GM21526 (cell line): ENCODE results near the gene ASAP3.

Experiments
- ATAC-seq: cut with Tn5 transposase; IDR thresholded peaks from one replicate; pipeline ENCODE4 v1.9.1; 2021; ENCODE audit warnings: moderate library complexity; ENCODE audit not compliant: unreplicated experiment, low FRiP score

ASAP3 gene

GRCh38 chr1:23478896-23479665, 4.9 kb downstream of the ASAP3 start:
- no peak for ATAC-seq

- no peak for ATAC-seq
These were observed 6.4 kb downstream of the ASAP3 start for GRCh38 chr1:23477359-23478144.

DNA sequence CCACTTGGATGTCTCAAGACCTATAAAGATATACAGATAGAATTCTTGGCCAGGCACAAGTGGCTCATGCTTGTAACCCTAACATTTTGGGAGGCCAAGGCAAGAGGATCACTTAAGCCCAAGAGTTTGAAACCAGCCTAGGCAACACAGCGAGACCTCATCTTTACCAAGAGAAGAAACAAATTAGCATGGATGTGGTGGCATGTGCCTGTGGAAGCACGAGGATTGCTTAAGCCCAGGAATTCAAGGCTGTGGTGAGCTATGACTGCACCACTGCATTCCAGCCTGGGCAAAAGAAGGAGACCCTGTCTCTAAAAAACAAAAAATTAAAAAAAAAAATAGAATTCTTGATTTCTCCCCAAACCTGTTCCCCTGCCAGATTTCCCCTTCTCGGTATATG, 8.3 kb downstream of the ASAP3 start:
- no peak for ATAC-seq

DNA sequence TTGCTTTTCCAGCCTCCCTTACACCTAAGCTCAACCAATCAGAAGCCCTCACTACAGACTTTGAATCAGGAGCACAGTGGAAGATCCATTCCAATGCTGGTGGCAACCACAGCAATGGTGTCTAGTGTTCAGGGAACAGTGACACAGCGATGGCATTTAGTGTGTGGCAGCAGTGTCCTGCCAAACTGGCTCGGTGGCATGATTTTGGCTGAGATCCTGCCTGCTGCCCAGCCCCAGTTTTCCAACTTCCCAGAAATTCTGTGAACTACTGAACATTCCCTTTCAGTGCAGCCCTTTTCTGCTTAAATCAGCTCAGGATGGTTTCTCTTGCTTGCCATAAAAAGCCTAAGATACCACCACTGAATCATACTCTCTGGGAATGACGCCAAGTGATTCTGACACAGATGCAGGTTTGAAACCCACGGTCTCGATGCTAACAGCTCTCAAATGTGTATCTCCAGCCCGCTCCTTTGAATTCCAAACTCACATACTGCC, 8.8 kb downstream of the ASAP3 start:
- no peak for ATAC-seq

- ATAC-seq, result no peak
These were observed 10.8 kb downstream of the ASAP3 start for GRCh38 chr1:23473037-23473800.

DNA sequence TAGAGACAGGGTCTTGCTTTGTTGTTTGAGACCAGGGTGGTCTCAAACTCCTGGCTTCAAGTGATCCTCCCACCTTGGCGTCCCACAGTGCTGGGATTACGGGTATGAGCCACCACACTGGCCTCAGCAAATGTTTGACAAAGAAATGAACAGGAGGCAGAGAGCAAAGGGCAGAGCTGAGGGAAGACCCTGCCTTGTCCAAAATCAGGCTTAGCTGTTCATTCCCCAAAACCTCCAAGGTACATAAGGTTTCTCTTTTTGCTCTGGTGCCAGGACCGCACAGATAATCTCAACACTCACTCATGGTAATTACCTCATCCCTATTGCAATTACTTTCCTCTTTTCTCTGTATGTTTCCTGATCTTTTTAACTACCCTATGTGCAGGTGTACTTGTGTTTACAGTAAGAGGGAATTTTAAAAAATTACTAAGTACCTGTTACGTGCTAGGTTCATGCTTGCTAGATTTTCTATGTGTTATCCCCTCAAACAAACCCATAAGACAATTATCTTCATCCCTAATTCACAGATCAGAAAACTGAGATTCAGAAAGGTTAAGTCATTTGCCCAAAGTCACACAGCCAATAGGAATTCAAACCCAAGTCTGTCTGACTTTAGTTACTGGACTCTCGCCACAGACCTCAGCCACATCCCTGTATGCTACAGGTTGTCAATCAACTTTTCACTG, 11.5 kb downstream of the ASAP3 start:
- ATAC-seq, result no peak

DNA sequence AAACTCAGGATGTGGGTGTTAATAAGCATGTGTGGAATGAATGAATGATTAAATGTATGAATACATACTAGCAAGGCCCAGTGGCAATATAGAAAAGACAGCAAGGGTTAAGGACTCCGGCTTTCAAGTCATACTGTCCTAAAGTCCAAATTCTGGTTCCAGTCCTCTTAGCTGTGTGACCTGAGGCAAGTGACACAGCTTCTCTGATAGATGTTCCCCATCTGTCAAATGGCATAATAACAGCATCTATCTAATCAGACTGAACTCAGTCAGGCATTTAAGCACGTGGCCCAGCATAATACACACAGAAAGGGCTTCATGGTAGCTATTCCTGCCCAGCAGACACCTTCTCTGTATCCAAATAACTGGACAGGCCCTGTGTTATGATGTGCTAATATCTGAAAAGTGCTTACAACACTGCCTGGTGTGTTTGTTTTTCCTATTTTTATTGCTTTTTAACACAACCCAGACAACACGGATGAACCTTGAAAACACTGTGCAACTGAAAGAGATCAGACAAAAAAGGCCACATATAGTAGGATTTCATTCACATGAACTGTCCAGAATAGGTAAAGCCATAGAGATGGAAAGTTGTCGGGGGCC, 12.4 kb downstream of the ASAP3 start:
- ATAC-seq, result no peak

GRCh38 chr1:23470282-23471070, 13.5 kb downstream of the ASAP3 start:
- ATAC-seq, result no peak

DNA sequence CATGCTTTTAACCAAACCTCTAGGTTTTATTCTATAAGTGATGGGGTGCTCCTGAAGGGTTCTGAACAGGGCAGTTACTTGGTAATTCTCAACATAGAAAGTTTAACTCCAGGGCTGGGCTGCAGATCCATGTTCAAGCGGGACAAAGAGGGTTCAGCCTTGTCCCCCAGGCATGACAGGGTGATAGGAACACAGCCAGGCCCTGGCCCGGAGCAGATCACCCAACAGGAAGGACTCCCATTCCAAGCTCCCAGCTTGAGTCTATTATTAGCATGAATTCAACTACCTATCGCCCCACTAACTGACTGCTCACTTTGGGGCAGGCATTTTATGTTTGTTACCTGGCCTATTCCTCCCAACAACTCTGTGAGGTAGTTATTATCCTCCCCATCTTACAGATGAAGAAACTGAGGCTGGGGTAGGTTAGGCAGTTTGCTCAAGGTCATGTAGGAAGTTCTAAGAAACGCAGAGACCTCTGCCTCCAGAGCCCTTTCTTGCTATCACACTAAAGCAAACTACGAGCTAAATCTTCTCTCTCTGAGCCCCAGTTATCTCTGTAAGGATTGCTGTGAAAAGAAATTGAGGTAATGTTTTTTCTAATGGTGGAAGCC, 14.5 kb downstream of the ASAP3 start:
- ATAC-seq, result no peak

- no peak for ATAC-seq
These were observed 17.5 kb downstream of the ASAP3 start for GRCh38 chr1:23466423-23466989.

DNA sequence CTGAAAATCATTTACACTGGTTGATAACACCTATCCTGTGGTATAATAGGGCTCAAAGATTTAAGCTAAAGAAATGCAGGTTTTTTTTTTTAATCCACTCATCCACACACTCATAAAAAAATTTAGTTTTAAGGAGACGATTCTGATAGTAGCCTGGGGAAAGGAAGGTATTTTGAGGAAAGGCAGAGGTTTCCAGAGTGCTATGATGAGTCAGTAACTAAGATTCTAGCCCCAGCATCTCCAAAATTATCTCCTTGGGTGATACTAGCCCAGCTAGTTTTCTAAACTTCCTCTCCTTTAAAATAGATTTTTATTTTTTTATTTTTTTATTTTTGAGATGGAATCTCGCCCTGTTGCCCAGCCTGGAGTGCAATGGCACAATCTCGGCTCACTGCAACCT, 20.7 kb downstream of the ASAP3 start:
- ATAC-seq, result no peak

DNA sequence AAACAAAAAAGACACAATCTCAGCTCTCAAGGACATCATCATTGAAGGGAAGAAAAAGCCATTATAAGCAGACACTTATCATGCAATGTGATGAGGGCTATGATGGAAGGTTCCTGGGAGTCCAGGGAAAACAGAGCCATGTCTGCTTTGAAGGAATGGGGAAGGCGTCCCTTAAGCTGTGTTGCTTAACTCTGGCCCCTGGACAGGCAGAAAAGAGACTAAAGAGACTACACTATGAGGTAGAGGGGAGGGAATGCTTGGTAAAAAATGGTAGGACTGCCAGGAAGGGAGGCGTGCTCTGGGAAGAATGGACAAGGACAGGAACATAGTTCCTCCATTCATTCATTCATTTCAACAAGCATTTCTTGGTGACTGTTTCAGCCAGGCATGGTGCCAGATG, 21.2 kb downstream of the ASAP3 start:
- ATAC-seq, result no peak

- ATAC-seq, result no peak
These were observed 22.9 kb downstream of the ASAP3 start for GRCh38 chr1:23461050-23461449.

GRCh38 chr1:23460519-23460918, 23.5 kb downstream of the ASAP3 start:
- no peak for ATAC-seq

- no peak for ATAC-seq
These were observed 24.6 kb downstream of the ASAP3 start for GRCh38 chr1:23459338-23459757.

DNA sequence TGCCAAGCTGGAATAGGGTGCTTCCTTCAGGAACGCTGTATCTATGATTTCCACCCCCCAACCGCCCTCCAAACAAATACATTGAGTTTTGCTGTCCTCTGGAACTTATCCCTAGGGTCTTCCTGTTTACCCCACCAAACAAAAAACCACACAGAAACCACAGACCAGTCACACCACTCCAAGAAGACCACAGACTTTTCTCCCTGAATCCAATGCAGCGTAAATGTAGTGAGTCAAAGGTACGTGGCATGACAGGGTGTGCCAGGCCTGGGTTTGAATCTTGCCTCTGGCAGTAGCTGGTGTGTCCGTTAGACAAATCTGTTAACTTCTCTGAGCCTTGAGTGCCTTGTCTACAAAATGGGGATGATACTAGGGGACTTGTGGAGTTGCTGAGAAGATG, 27.8 kb downstream of the ASAP3 start:
- ATAC-seq, result no peak

GRCh38 chr1:23453455-23454000, 30.5 kb downstream of the ASAP3 start:
- ATAC-seq, result no peak

DNA sequence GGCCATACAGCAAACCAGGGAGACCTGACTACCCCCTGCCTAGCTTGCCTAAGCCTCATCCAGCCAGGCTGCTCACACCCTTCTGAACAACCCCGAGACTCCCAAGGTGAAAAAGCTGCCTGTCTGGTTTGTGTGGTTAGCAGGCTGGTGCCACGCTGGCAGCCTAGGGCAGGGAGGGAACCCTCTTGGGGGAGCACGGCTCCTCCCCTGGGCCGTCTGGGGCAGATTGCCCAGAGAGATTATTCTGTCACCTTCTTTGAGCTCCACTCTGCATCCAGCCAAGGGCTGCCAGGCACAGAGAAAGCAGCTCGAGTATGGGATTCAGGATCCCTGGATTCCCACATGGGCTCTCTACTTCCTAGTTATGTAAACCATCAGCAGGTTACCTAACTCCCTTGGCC, 32.0 kb downstream of the ASAP3 start:
- ATAC-seq, result no peak
